OCI-LY7 (cell line): ENCODE results near the gene PRKAB2. TPM values are rescaled to one million over a fixed set of nuclear protein-coding genes. Genes with fewer than 3 reads are reported as not detected.
"Not testable (repeated sequence)": the region's sequence is repeated elsewhere in the genome, so short reads cannot be mapped to it uniquely, and the experiment has no call there.

ENCODE experiments used
- BruUV-seq: library from RNA; stranded (reverse); fragments of 400-500 nt; replicated peaks from 2 replicates; lab custom pipeline; 2021; lab: Mats Ljungman, UMichigan
- CTCF ChIA-PET: fragments of 300-600 bp; sonication (Branson Sonifier 250); formaldehyde crosslinking; loops from one replicate; lab custom pipeline; 2022; ENCODE audit warnings: antibody characterized with exemption; ENCODE audit not compliant: unreplicated experiment; lab: Charles Lee
- POLR2A ChIA-PET: fragments of 300-600 bp; sonication (Branson Sonifier 250); formaldehyde crosslinking; loops from one replicate; lab custom pipeline; 2022; ENCODE audit warnings: antibody characterized with exemption; lab: Charles Lee
- DNase-seq: peaks from one replicate; pipeline ENCODE4 v3.0.0-alpha.2; 2015; ENCODE audit warnings: low spot score
- H2AFZ ChIP-seq: fragments of 200-600 bp; sonication (generic), shearing (Covaris generic); 2 replicates; pipeline ENCODE4 v1.6.1; 2014; ENCODE audit warnings: mild to moderate bottlenecking, antibody characterized with exemption, low read length, moderate library complexity
- H3K27ac ChIP-seq: fragments of 200-600 bp; sonication (generic); 2 replicates; pipeline ENCODE4 v1.5.1; 2014; ENCODE audit warnings: mixed run types, low read depth, mild to moderate bottlenecking, moderate library complexity, low read length, inconsistent platforms; ENCODE audit not compliant: poor library complexity, severe bottlenecking
- H3K36me3 ChIP-seq: fragments of 200-600 bp; sonication (generic); 2 replicates; pipeline ENCODE4 v1.6.1; 2014; ENCODE audit warnings: mild to moderate bottlenecking, antibody characterized with exemption, low read length, moderate library complexity, mixed read lengths; ENCODE audit not compliant: insufficient read depth
- H3K4me1 ChIP-seq: fragments of 200-600 bp; sonication (generic); 2 replicates; pipeline ENCODE4 v1.5.1; 2014; ENCODE audit warnings: mild to moderate bottlenecking, low read length; ENCODE audit not compliant: insufficient read depth, poor library complexity, severe bottlenecking
- H3K4me2 ChIP-seq: fragments of 200-600 bp; sonication (generic); 2 replicates; pipeline ENCODE4 v1.6.1; 2014; ENCODE audit warnings: mild to moderate bottlenecking, low read length
- H3K4me3 ChIP-seq: fragments of 200-600 bp; sonication (generic); 2 replicates; pipeline ENCODE4 v1.5.1; 2014; ENCODE audit warnings: mild to moderate bottlenecking, low read depth, low read length; ENCODE audit not compliant: poor library complexity, severe bottlenecking
- H3K79me2 ChIP-seq: fragments of 200-600 bp; sonication (generic); 2 replicates; pipeline ENCODE4 v1.6.1; 2016; ENCODE audit warnings: low read depth, mild to moderate bottlenecking, low read length, moderate library complexity, mixed read lengths; ENCODE audit not compliant: insufficient read depth
- H3K9me2 ChIP-seq: fragments of 200-600 bp; sonication (generic); 2 replicates; pipeline ENCODE4 v1.6.1; 2016; ENCODE audit warnings: mild to moderate bottlenecking, low read length, mixed read lengths; ENCODE audit not compliant: insufficient read depth
- H3K9me3 ChIP-seq: fragments of 200-600 bp; sonication (generic); 2 replicates; pipeline ENCODE4 v1.6.1; 2014; ENCODE audit warnings: mild to moderate bottlenecking, mixed run types, low read length, mixed read lengths
- H4K20me1 ChIP-seq: fragments of 200-600 bp; sonication (generic); 2 replicates; pipeline ENCODE4 v1.6.1; 2014; ENCODE audit warnings: mild to moderate bottlenecking, antibody characterized with exemption, low read length, moderate library complexity, mixed read lengths; ENCODE audit not compliant: insufficient read depth
- EZH2phosphoT487 ChIP-seq: fragments of 200-600 bp; sonication (generic); IDR thresholded peaks from 2 replicates; pipeline ENCODE4 v1.6.1; 2018; ENCODE audit warnings: low read depth, borderline replicate concordance, mild to moderate bottlenecking, mixed run types, antibody characterized with exemption, low read length, moderate library complexity, mixed read lengths
- intact Hi-C: fragments of 100-400 bp; cut with micrococcal nuclease; formaldehyde crosslinking; loops from one replicate; pipeline ENCODE4 v1.10.0; 2022; ENCODE audit not compliant: unreplicated experiment
- total RNA-seq, 2 experiments: library from RNA; depleted of rRNA in 1 of 2; stranded (reverse); fragments of >200 nt in 1 of 2; shearing (Covaris generic) in 1 of 2; gene quantifications; 2 replicates each; pipeline ENCODE4 v1.2.3, GENCODE V29; 2014 to 2022
- TF ChIP-seq, protein P1 (sequence below): fragments of 200-600 bp; sonication (generic); conservative IDR thresholded peaks from 2 replicates; pipeline ENCODE4 v1.5.1; 2014; ENCODE audit warnings: mild to moderate bottlenecking, antibody characterized with exemption, low read length, moderate library complexity, mixed read lengths

Gene PRKAB2
- total RNA-seq, 2 experiments from 2014 or later, result 11.6 to 17.4 TPM

DNA sequence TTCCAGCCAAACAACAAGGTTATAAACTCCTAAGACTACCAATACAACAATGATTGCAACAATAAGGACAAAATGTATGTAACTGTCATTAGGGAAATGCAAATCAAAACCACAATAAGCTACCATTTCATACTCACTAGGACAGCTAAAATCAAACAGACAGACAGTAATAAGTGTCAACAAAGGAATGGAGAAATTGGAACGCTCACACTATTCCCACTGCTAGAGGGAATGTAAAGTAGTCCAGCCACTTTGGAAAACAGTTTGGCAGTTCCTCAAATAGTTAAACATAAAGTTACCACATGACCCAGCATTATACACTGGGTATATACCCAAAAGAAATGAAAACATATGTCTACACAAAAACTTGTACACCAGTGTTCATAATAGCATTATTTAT, 9.3 kb downstream of the PRKAB2 start:
- intact Hi-C loops, result no loop called here
- Histone ChIP-seq H3K27ac (no peak overlapping the region), H3K4me2 (no peak overlapping the region), H3K9me2 (no peaks in the 10 kb centered on the region), H3K79me2 (no peaks in the 10 kb centered on the region; the same call in 1 of the 2 replicates), H3K36me3 (peaks cover 90% of the 10 kb centered on the region), H3K4me1 (no peaks in the 10 kb centered on the region), H4K20me1 (no peaks in the 10 kb centered on the region), H3K4me3 (no peak overlapping the region), H2AFZ (no peak overlapping the region), H3K9me3 (no peaks in the 10 kb centered on the region)
- TF ChIP-seq, protein P1, sequence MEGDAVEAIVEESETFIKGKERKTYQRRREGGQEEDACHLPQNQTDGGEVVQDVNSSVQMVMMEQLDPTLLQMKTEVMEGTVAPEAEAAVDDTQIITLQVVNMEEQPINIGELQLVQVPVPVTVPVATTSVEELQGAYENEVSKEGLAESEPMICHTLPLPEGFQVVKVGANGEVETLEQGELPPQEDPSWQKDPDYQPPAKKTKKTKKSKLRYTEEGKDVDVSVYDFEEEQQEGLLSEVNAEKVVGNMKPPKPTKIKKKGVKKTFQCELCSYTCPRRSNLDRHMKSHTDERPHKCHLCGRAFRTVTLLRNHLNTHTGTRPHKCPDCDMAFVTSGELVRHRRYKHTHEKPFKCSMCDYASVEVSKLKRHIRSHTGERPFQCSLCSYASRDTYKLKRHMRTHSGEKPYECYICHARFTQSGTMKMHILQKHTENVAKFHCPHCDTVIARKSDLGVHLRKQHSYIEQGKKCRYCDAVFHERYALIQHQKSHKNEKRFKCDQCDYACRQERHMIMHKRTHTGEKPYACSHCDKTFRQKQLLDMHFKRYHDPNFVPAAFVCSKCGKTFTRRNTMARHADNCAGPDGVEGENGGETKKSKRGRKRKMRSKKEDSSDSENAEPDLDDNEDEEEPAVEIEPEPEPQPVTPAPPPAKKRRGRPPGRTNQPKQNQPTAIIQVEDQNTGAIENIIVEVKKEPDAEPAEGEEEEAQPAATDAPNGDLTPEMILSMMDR, result no peak
- ChIA-PET CTCF (no interaction called here), POLR2A (interaction anchor here (0.7 kb wide), 1 partner anchor 266 kb away, joined by 3 read pairs; no protein-coding TSS in a partner anchor)
- BruUV-seq, result no TSS peak
- DNase-seq, result no peak

DNA sequence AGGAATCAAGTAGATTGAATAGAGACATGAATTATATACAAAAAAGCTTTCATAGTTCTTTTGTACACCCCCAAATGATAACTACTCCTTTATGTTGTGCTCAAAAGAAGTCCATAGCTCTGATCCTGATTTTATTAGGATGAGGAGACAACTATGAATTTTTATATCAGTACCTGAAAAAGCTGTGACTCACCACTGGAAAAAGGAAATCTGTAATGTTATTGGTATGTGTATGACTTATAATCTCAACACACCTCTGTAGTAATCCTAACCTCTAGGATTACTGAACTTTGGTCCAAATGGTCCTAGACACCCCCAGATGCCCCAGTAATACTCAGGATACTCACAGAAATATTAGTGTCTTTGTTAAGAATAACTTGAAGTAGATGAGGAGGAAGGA, 10.2 kb downstream of the PRKAB2 start:
- no peak overlapping the region for H3K4me2 ChIP-seq
- no peaks in the 10 kb centered on the region for H3K4me1 ChIP-seq
- H3K9me3 ChIP-seq, result no peaks in the 10 kb centered on the region
- TF ChIP-seq, protein P1, result no peak
- TF ChIP-seq EZH2phosphoT487, result no peak
- CTCF ChIA-PET, result no interaction called here
- no peak for DNase-seq
- H3K27ac ChIP-seq, result no peak overlapping the region
- POLR2A ChIA-PET, result interaction anchor here (0.6 to 1.1 kb wide), 4 partner anchors 11 to 314 kb away, joined by 3 to 4 read pairs (median 3); no protein-coding TSS in a partner anchor
- H3K79me2 ChIP-seq, result no peaks in the 10 kb centered on the region
- no peak overlapping the region for H2AFZ ChIP-seq
- H4K20me1 ChIP-seq, result no peaks in the 10 kb centered on the region
- no peak overlapping the region for H3K4me3 ChIP-seq
- intact Hi-C loops, result no loop called here
- H3K9me2 ChIP-seq, result no peaks in the 10 kb centered on the region
- peaks cover 91% of the 10 kb centered on the region for H3K36me3 ChIP-seq
- BruUV-seq, result no TSS peak

DNA sequence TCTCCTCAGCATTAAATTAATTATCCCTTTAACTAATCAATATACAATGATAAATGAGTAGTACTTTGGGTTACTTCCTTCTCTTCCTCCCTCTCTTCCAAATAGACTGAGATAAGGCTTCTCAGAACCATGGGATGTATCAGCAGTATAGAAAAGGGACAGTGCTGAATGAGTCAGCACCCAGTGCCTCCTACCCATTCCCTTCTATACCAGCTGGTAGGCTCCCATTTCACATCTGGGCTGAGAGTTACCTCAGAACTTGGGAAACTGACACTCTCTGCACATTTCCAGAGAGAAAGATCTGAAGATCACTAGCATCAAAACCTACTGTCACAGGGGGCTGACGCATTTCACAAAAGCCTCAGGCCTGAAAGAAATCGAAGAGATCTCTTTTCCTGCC, 15.2 kb downstream of the PRKAB2 start:
- H3K9me3 ChIP-seq, H3K4me2 ChIP-seq, POLR2A ChIA-PET, H3K27ac ChIP-seq, H3K79me2 ChIP-seq, H3K4me3 ChIP-seq, H3K9me2 ChIP-seq, DNase-seq, intact Hi-C loops, H4K20me1 ChIP-seq, H3K4me1 ChIP-seq, H2AFZ ChIP-seq, CTCF ChIA-PET, BruUV-seq: not testable (repeated sequence)
- H3K36me3 ChIP-seq, result peaks cover 53% of the 10 kb centered on the region
